HG03175 (cell line): ENCODE results near the gene MYRIP.
"Not testable (repeated sequence)": the region's sequence is repeated elsewhere in the genome, so short reads cannot be mapped to it uniquely, and the experiment has no call there.

Experiments used
- ATAC-seq: cut with Tn5 transposase; IDR thresholded peaks from one replicate; pipeline ENCODE4 v1.9.1; 2021; ENCODE audit warnings: mild to moderate bottlenecking, moderate library complexity; ENCODE audit not compliant: unreplicated experiment

Gene MYRIP

DNA sequence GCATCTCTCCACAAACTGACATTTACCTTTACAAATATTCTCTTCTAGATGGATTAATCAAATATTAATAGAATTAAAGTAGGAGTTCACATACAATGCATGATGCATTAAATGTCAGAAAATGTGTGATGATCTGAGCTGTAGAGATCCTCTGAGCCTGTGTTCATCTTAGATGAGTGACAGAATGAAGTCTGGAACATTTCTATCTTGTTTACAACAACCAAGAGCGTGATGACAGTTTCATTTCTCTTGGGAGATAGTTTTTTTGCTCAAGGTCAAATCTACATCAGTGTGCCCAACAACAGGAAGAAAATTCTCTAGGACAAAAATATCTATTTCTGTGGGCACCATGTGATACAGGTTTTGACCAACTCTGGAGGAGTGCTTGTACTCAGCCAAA, 211.9 kb downstream of the MYRIP start:
- ATAC-seq, result no peak

DNA sequence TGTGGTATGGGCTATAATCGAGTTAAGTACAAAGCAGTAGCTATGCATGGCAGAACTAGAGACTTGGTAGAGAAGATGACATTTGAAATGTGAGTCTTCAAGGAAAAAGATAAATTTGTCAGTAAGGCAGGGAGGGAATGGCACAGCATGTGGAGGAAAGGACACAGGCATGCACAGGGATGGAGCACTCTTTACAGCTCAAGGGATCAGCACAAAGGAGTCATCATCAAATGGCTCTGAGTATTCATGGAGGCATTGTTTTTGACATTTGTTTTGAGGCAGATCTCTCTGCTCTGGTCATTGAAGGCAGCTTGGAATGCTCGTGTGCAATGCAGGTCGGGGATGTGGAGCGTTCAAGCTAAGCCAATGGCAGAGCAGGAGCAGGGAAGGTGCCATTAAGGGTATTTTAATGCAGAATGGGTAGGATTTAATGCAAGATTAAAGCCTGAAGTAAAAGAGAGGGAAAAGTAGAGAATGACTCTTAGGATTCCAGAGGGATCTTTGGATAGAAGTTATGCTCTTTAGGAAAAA, 213.0 kb downstream of the MYRIP start:
- no peak for ATAC-seq

DNA sequence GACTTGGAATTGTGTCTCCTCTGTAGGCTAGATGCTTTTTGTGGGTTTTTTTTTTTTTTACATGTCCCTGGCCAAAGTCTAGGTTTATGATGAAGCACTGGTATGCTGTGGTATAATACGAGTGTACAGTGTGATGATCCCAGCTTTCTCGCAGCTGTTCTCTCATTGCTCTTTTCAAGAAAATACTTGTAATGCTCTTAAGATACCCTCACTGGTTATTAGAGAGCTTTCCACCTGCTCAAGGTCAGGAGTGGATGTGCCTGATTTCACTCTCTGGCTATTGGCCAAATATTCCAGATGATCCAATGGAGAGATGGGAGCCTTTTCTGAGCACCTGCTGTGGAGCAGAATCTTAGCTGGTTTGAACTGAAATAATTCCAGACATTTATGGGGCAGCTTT, 215.1 kb downstream of the MYRIP start:
- ATAC-seq, result no peak

- not testable (repeated sequence) for ATAC-seq
These were observed 216.5 kb downstream of the MYRIP start for GRCh38 chr3:40025892-40026291.

DNA sequence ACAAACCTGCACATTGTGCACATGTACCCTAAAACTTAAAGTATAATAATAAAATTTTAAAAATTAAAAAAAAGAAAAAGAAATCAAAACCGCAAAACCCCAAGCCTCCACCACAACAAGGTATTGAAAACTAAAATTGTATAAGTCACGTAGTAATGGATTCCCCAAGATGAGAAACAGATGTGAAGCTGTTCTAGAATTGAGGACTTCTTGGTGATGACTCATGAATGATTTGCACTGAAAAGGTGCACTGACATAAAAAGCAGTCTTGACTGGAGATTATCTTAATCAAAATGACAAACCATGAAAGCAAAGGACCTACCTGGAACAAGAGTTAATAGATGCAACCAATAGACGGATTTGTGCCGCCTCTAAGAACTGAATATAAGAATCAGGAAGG, 225.8 kb downstream of the MYRIP start:
- no peak for ATAC-seq

GRCh38 chr3:40037582-40037981, 228.2 kb downstream of the MYRIP start:
- no peak for ATAC-seq

DNA sequence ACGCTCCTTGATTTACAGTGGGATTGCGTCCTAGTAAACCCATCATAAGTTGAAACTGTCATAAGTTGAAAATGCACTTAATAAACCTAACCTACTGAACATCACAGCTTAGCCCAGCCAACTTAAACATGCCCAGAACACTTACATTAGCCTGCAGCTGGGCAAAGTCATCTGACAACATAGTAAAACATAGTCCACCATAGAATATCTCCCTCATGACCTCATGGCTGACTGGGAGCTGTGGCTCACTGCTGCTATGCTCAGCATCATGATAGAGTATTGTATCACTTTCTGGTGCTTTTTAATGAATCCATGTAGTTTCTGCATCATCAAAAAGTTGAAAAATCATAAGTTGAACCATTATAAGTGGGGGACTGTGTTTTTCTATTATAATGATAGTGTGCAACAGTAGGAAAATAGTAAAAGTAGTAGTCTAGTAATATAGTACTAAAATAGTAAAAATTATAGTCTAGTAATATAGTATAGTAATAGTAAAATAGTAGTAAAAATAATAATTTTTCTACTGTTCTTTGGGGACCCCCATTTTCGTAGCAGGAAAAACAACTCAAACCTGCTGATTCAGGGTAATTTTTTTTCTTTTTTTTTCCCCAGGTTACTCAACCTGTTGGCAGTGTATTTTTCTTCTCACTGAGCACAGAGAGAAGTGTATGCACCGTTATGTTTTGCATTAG, 233.5 kb downstream of the MYRIP start:
- no peak for ATAC-seq

GRCh38 chr3:40043444-40043755, 234.0 kb downstream of the MYRIP start:
- no peak for ATAC-seq

GRCh38 chr3:40044487-40044886, 235.1 kb downstream of the MYRIP start:
- ATAC-seq, result no peak

GRCh38 chr3:40045051-40045450, 235.6 kb downstream of the MYRIP start:
- ATAC-seq, result no peak

DNA sequence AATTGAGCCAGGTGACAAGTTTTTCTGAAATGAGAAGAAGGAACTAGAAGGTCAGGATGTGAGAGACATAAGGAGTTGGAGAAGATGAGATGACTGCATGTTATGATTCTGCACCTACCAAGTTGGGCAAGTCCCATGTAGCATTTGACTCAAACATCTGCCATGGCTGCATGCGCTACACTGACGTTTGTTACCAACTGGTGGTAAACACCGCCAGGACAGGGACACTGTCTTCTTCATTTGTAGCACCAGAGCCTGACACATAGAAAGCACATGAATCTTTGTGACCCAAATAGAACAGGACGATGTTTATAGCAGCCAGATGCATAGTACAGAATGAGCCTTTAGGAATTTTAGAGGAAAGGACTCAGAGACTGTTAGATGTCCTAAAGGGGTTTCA, 236.7 kb downstream of the MYRIP start:
- ATAC-seq, result no peak

GRCh38 chr3:40047406-40047805, 238.0 kb downstream of the MYRIP start:
- no peak for ATAC-seq

DNA sequence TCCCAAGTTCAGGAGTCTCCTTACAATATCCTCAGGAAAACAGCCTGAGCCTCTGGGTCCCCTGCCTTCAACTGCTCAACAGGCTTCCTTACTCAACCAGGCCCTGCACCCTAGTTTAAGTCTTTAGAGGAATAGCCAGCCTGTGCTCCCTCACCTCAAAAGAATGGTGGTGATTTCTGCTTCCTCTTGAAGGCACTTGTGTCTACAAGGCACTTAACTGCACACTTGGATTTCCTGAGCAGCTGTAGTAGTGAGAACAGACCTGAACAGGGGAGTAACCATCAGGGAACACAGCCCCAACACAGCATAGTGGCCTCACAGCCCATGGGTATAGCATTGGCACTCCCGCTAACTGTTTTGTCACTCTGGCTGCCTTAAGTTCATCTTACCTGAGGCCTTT, 244.3 kb downstream of the MYRIP start:
- no peak for ATAC-seq

GRCh38 chr3:40054568-40055222, 245.3 kb downstream of the MYRIP start:
- ATAC-seq, result no peak

DNA sequence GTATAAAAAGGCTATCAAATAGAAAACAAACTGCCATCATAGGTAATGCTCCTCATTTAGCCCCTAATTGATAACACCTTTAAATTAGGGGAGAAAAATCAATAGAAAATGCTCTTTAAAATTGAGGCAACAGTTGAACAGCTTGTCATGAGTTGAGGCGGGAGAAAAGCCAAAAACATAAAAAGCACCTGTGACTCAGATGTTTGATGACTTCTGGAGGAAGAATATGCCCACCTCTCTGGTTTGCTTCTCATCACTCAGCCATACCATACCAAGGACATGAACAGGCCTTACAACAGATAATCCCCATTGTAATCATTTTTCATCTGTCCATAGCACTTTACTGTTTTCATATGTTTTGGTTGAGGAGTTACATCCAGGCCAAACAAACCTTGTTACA, 246.0 kb downstream of the MYRIP start:
- ATAC-seq, result no peak

DNA sequence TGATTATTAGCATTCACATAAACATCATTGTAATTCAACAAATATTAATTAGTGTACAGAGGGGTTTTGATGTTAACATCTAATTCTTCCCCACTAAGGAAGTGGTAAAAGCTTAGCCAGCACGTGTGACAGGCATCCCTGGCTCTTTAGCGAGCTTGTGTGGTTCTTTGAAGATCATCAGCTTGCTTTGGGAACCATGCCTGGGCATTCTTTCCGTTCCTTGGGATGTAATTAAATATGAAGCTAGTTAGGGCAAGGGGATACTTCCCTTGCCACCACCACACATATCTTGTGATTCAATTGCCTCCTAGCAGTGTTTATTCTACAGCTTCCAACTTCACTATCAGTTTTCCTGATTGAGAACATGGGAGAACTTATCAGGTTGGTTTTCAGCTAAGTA, 246.5 kb downstream of the MYRIP start:
- ATAC-seq, result no peak

- no peak for ATAC-seq
These were observed 247.7 kb downstream of the MYRIP start for GRCh38 chr3:40057077-40057476.

GRCh38 chr3:40057786-40058185, 248.4 kb downstream of the MYRIP start:
- no peak for ATAC-seq

DNA sequence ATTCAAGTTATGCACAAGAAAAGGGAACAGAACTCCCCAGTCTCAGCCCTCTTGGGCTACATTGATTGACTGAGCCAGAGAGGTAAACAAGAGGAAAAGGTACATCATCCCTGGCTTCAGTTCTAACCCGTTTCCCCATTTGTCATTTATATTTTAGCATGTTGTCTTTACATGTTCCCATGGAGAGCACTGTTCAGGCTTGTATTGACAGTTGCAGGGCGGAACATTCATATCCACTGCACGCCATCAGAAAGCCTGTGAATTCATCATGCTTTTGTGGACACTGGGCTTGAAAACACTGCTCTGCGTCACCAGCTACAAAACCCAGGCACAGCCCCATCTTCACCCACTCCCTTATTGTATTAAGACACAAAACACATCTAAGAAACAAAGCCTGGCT, 259.2 kb downstream of the MYRIP start:
- ATAC-seq, result no peak

GRCh38 chr3:40070816-40071215, 261.4 kb downstream of the MYRIP start:
- ATAC-seq, result no peak

- no peak for ATAC-seq
These were observed 262.4 kb downstream of the MYRIP start for GRCh38 chr3:40071683-40072238.

- no peak for ATAC-seq
These were observed 264.1 kb downstream of the MYRIP start for GRCh38 chr3:40073310-40074007.
